Measurements from ENCODE around the gene SMC4.
"Not testable (repeated sequence)": the region's sequence is repeated elsewhere in the genome, so short reads cannot be mapped to it uniquely, and the experiment has no call there.

Gene SMC4

DNA sequence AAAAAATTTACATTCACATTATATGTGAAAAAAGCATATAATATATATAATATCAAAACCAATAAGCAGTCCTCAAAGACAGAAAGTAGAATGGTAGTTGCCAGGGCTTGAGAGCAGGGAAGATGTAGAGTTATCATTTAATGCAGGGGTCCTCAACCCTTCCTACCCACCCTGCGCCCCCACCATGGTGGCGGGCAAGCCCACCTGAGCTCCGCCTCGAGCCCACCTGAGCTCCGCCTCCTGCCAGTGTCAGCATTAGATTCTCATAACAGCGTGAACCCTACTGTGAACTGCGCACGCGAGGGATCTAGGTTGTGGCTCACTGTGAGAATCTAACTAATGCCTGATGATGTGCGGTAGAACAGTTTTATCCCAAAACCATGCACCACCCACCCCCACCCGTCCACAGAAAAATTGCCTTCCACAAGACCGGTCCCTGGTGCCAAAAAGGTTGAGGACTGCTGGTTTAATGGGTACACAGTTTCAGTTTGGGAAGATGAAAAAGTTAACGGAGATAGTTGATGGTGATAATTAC, 47.1 kb downstream of the SMC4 start:
- no peak for DNase-seq (ENCODE audit: low read depth)

DNA sequence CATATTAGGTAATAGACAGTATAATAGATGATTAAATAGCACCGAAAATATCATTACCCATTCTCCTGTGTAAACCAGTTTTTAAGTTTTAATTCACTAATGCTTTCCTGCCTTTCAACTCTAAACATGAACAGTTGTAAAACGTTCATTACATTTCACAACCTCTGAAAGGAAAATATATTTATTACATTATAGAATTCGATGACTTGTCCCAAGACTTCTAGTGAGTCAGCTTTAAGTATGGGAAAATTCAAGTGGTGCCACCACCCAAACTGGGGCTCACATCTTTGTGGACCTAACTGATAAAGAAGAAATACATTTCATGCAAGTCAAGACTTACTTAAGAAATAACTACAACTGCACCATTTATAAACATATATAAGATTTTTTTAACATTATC, 48.1 kb downstream of the SMC4 start:
- DNase-seq (ENCODE audit: low read depth) = no peak

DNA sequence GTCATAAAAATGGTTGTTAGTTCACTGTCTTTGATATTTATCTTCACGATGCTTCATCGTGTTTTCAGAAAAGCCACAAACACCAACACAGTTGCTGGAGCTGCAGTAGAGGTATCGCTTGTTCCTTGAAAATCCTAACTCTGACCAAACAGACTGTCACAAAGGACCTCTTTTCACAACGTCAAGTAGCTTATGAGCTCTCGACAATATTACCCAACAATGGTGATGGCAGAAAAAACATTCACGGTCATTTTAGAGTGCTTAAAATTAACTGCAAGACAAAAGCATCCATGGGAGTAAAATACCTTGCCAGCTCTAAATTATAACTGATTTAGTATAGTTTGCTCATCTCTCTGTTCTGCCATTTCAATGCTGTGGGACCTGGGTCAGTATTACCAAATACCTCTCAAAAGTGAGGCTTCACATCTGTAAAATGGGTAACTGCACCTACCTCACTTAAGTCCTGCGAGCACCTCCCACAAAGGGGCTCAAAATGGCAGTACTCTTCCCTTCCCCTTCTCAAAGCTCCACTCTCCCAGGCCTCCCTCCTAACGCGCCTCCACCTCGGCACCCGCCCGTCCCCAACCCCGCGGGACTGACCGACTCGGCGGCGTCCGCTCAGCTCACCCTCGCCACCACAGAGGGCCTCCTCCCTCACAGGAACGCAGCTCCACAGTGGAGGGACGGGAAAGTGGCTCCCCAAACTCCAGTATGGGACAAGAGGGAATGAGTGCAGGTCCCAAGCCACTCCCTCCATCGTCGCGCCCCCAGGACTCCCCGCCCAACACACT, 49.6 kb downstream of the SMC4 start:
- DNase-seq (ENCODE audit: low read depth) = no peak

DNA sequence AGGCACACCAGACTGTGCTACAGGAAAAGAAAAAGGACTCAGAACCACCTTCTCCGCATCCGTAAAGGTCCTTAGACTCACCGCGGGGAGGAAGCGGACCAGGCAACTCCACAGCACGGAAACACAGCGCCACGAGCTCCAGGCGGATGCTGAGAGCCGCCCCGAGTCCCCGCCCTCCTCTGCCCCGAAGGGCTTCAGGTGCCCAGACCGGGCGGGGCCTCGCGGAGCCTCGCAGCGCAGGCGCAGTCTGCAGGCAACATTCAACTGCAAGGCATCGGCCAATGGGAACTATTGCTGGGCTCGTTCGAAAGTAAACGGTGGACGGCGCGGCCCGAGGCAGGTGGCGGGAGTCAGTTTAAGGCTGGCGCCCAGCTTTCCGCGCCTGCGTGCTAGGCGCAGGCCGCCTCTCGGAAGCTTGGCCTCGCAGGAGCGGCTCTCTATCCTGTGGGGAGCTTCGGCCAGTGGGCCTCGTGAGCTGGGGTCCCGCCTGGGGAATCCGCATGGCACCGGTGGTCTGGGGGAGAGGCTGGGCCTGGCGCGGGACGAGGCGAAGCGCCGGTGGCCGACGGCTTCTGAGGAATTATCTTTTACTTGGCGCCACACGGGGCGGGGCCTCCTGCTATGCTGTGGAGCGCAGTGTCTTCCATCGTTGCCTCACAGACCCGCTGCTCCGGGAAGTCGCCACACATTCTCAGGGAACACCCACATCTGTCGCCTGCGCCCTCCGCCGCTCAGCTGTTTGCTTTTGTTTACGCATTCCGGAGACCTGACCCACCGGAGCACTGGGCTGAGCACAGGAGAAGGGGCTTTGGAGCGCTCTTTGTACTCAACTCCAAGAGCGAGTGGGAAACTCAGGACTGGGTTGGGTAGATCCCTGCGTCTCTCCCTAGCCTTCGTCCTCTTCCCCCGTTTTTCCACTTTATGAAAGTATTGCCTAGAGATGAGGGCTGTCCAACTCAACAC, 50.5 kb downstream of the SMC4 start, which contains the start of gene TRIM59:
Gene TRIM59 (minus strand): TSS at position 151 of the 963 bp plus-strand sequence. CDS start 10,603 bp downstream, outside the sequence.
- peak; percentile 95 for DNase-seq (ENCODE audit: low read depth)

DNA sequence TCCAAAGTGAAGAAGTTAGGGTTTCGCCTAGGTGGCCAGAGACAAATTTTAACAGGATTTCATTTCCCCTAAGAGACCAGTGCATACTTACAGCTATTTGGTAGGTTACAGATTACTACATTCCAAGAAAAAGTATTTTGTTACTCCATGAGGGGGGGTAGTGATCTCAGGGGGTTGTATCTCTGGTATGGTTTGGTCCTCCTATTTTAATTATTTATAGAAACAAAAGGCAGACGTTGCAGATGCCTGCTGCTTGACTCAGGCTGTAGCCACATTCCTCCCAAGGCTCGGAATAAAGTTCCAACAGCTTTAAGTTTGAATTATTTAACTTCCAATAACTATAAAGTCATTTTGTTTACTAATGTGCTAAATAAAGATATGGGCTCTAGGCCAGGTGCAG, 51.4 kb downstream of the SMC4 start:
- DNase-seq (ENCODE audit: low read depth) = no peak

DNA sequence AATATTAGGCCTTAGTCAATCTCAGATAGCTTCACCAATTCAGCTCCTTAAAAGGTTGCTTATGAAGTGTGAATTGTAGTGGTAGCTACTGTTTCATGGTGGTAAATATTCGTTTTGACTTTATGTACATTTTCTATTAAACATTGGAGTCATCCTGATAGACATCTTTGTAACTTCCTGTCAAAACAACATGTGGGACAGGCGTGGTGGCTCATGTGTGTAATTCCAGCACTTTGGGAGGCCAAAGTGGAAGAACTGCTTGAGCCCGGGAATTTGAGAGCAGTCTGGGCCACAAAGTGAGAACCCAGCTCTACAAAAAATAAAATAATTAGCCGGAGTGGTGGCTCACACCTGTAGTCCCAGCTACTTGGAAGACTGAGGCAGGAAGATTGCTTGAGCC, 52.2 kb downstream of the SMC4 start:
- no peak for DNase-seq (ENCODE audit: low read depth)

DNA sequence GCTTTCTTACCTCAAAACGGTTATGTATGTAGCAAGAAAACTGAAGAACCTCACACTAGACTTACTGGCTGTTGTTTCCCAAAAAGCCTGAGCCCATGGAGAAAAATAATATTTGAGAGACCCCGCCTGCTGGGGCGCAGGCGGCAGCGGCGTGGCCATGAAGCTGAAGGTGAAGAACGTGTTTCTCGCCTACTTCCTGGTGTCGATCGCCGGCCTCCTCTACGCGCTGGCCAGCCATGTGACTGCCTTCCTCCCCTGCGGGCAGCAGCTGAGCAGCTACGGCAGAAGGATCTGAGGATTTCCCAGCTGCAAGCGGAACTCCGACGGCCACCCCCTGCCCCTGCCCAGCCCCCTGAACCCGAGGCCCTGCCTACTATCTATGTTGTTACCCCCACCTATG, 52.8 kb downstream of the SMC4 start:
- not testable (repeated sequence) for DNase-seq (ENCODE audit: low read depth)

DNA sequence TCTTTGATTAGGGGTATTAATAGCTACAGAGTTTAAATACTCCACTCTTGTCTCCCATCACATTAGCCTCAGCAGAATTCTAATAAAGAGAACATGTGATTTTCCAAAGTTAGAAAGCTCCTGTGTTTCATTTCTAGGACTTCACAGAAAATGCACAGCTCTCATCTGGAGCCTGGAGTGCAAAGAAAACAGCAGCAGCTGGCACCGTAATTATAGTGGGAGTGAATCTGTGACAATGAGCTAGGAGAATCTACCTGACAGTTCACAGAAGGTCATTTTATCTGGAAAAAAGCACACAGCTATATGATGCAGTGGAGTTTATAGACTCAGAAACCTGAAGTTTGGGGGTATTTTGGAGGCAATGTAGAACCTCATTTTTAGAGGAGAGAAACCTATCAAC, 55.5 kb downstream of the SMC4 start:
- no peak for DNase-seq (ENCODE audit: low read depth)

DNA sequence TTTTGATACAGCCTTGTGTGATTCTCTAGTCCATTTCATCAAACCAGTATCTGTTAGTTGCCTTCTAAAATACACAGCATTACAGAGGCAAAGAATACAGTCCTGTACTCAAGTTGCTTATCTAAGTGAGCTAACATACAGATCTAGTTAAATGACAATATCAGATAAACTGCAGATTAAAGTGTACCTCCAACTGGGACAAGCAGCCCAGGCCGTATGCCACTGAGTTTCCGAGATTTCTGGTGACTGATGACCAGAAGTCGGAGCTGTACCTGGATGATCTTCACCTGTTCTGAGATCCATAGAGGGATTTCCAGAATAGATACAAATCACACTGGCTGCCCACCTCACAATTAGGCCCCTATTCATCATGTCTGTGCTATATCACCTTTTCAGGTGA, 56.4 kb downstream of the SMC4 start:
- no peak for DNase-seq (ENCODE audit: low read depth)

DNA sequence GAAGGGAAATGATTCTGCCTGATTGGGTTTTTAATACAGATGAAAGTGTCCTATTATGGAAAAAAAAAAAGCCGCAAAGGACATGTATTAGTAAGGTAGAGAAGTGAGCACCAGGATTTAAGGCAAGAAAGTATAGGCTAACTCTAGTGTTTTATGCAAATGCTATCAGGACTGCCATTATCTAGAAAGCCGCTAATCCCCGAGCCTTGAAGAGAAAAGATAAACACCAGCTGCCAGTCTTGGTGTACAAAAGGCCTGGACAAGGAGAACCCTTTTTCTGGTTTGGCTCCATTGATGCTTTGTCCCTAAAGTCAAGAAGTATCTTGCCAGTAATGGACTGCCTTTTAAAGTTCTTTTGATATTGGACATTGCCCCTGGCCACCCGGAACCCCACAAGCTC, 58.7 kb downstream of the SMC4 start:
- DNase-seq (ENCODE audit: low read depth) = no peak

DNA sequence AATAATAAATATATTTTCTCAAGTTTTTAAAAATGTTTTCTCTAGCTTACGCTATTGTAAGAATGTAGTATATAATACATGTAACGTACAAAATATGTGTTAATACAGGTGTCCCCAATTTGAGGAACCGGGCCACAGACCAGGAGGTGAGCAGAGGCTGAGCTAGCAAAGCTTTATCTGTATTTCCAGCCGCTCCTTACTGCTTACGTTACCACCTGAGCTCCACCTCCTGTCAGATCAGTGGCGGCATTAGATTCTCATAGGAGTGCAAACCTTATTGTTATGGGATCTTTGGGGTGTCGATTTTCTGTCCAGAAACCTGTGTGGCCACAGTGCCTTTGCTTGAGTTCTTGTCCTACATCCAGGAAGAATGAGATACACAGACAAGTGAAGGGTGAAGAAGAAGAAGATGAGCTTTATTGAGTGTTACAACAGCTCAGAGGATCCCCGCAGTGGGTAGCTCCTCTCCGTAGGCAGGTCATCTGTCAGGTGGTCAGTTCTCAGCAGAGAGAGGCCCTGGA, 60.1 kb downstream of the SMC4 start:
- no peak for DNase-seq (ENCODE audit: low read depth)

DNA sequence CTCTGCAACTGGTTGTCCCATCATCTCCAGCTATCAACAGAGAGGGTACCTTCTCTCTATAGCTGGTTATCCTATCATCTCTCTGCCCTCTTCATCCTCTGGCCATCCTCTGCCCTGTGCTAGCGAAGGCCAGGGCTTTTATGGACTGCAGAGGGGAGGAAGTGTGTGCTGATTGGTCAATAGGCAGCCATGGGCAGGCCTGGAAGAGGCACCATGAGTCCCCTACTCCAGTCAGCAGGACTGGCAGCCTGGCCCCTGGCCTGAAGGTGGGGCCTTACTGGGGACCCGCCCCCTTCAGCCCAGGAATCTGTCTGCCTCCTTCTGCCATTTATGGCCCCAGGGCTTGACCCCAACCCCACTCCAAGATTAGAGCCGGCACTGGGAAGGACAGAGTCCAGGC, 60.6 kb downstream of the SMC4 start:
- DNase-seq (ENCODE audit: low read depth) = no peak

DNA sequence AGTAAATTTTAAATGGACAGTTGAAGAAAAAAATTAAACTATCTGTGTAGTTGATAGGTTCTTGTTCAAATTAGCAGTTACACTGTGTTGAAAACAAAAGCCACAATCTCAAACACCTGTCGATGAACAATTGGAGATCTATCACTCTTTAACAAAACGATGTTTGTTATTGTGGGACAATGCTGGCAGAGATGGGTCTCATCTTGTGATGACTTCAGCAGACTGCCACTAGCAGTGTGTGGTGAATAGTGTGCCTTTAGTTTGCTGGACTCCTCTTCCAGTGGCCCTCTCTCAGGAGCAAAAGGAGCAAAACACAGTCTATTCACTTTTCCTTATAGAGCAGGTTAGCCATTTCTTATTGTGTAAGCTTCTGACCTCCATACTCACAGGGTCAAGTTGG, 64.9 kb downstream of the SMC4 start:
- no peak for DNase-seq (ENCODE audit: low read depth)

DNA sequence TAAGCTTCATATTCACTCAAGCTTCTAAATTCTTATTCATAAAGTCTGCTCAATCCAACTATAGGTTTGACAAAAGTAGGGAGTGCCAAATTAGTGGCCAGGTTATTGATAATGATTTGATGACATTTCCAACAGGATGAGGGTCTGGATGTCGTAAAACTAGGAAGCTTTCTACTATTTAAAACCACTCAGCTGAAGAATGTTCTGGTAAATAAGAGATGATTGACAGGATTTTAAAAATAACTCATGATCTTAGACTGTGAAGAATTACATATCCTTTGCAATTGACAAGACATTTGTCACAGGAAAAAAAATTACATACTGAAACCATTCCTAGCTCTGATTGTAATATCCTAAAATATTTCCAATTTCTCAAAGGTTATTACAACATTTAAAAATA, 65.5 kb downstream of the SMC4 start:
- no peak for DNase-seq (ENCODE audit: low read depth)

DNA sequence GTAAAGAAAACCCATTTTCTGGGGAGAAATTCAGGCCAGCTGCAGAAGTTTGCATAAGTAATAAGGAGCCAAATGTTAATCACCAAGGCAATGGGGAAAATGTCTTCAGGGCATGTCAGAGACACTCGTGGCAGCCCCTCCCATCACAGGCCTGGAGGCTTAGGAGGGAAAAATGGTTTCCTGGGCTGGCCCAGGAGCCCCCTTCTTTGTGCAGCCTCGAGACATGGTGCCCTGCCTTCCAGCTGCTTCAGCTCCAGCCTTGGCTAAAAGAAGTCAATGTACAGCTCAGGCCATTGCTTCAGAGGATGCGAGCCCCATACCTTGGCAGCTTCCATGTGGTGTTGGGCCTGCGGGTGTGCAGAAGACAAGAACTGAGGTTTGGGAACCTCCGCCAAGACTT, 70.7 kb downstream of the SMC4 start:
- no peak for DNase-seq (ENCODE audit: low read depth)

DNA sequence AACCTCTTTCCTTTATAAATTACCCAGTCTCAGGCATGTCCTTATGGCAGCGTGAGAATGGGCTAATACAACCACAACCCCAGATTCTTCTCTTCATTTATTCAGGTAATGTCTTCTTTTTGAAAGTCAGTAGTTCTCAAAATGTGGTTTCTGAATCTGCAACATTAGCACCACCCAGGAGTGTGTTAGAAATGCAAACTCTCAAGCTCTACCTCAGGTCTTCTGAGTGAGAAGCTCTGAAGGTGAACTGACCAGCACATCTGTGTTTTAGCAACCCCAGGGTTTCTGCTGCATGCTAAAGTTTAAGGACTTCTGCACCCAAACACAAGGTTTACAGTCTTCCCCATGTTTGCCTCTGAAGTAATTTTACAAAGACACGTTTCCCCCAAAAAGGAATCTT, 72.4 kb downstream of the SMC4 start:
- no peak for DNase-seq (ENCODE audit: low read depth)

DNA sequence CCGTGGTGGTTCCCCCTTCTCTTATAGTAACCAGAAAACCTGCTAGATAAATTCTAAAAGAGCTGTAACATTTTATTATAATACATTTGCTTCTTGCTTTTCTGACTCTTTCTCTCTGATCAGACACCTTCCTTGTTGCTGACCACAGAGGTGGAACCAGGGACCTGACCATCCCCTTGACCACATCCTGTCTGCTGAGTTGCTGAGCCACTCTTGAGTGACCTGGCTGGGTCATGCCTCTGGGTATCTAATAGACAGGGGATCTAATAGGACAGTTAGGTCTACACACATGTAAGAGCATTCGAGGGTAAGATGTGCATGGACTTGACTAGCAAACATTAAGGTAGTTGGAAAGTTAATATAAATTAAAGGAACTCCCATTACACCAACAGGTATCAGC, 72.9 kb downstream of the SMC4 start:
- DNase-seq (ENCODE audit: low read depth) = no peak

DNA sequence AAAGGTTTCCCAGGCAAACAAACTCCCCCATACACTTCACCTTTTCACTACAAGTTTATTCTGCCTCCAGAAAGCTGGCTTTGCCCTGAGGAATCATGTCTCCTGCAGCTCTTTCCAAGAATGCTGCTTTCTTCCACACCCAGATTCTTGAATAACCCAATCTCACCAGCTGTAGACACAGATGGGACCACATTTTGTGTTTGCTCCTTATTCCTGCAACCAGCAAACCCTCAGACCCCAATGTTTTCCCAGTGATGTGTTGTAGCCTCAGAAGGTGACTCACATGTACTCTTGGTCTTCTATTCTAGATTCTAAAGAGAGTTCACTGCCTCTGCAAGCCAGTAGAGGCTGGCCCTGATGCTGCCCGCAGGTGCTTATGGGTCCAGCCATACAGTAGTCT, 73.8 kb downstream of the SMC4 start:
- DNase-seq (ENCODE audit: low read depth) = no peak

DNA sequence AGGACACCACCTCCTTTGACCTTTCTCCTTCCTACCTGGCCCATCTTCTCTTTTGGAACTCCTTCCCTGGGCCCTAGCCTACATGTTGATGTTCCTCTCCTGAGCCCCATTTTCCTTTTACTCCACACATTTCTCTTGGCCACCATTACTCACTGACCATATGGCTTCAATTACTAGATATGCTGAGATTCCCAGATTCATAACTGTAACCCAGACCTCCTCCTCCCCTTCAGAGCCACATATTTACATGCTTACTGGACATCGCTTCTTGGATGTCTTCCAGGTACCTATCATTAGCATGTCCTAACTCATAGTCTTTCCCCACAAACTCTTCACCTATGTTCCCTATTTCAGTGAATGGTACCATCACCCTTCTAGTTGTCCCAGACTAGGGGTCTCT, 74.5 kb downstream of the SMC4 start:
- DNase-seq (ENCODE audit: low read depth) = no peak

DNA sequence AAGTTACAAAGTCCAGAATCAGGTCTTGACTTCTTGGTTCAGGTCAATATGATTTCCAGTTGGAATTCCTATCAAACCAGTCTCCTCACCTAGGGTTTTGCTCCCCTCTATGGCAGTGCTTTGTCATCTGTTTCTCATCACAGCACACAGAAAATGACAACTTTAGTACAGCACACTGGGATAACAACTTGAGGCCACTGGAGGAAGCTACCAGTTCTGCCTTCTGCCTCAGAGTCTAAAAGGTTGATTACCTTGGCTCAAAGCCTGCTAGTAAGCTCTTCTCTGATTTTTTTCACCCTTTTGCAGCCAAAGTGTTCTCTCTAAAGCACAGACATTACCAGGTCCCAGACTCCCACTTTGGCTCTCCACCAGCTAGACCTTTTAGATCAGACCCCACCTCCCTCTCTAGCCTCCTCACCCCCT, 75.0 kb downstream of the SMC4 start:
- no peak for DNase-seq (ENCODE audit: low read depth)

DNA sequence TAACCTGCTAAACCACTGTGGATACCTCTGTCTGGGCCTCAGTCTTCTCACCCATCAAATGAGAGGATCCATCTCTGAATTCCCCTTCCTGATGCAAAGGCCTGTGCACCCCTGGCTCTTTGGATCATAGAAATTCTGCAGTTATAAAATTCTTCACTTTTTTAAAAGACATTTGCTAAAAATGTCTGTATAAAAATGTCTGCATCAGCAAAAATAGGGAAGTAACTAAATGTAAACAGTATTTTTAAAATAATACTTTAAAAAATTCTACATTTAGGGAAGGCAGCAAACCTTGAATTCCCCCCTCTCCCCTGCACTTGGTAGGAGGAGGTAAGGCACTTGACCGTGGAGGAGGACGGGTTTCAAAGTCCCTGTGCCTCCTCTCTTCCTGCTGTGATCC, 75.7 kb downstream of the SMC4 start:
- DNase-seq (ENCODE audit: low read depth) = no peak

DNA sequence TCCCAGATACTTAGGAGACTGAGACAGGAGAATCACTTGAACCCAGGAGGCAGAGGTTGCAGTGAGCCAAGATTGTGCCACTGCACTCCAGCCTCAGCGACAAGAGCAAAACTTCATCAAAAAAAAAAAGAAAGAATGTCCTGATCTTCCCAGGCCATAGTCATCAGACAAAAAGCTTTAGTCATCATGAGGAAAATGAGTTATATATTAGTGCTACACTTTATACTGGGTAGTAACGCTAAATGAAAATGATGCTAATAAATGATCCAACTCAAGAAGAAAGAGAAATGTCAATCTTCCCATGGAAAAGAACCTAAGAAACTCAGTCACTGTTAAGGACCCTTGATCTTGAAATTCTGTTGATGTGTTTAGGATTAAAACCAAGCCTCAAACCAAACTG, 76.4 kb downstream of the SMC4 start:
- DNase-seq (ENCODE audit: low read depth) = no peak

DNA sequence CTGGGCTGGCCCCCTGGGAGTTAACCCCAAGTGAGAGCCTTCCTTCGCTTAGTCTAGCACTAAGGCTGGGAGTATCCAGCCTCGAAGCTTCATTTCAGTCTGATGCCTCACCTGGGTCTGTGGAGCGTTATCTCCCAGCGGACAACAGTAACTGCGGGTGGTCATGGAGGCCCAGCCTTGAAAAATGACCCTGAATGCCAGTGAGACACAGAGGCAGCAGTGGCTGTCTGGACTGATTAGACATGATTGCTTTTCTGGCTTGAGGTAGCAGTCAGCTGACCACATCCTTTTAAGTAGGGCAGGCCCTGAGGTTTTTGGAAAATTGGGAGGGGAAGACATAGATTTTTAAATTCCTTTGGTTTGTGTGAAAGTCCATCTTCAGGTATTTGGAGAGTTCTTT, 78.3 kb downstream of the SMC4 start:
- no peak for DNase-seq (ENCODE audit: low read depth)

Data from T-helper 22 cell (primary cell).